Transverse colon (tissue), 4 donors: ENCODE data around the gene PDE4B. TPM values are rescaled to one million over a fixed set of nuclear protein-coding genes. Genes with fewer than 3 reads are reported as not detected.

Source experiments
- DNase-seq: peaks from one replicate; pipeline ENCODE4 v3.0.0-alpha.2; 2019
- H3K27ac ChIP-seq, 4 donors: fragments of 200-600 bp; sonication (generic); 2 replicates each; pipeline ENCODE4 v1.5.1; 2016 to 2018; ENCODE audit warnings: inconsistent platforms in 4 of 4
- H3K27me3 ChIP-seq: fragments of 200-600 bp; sonication (generic); 2 replicates; pipeline ENCODE4 v1.5.1; 2017; ENCODE audit warnings: inconsistent platforms
- H3K36me3 ChIP-seq, 4 donors: fragments of 200-600 bp; sonication (generic); 2 replicates each; pipeline ENCODE4 v1.5.1; 2017 to 2019; ENCODE audit warnings: inconsistent platforms in 4 of 4
- H3K4me1 ChIP-seq, 4 donors: fragments of 200-600 bp; sonication (generic); 2 replicates each; pipeline ENCODE4 v1.5.1; 2017 to 2020; ENCODE audit warnings: inconsistent platforms in 4 of 4
- H3K4me3 ChIP-seq, 4 donors: fragments of 200-600 bp; sonication (generic); 1 replicate in 1 of 4; 2 replicates in 3 of 4; pipeline versions ENCODE4 v1.5.1 to v1.6.1; 2017 to 2019; ENCODE audit warnings: inconsistent platforms in 4 of 4
- H3K9me3 ChIP-seq, 2 donors: fragments of 200-600 bp; sonication (generic); 2 replicates each; pipeline ENCODE4 v1.5.1; 2017 to 2019; ENCODE audit warnings: inconsistent platforms in 2 of 2
- CTCF ChIP-seq, 5 experiments: fragments of 200-600 bp in 3 of 5; fragments of 450-650 bp in 2 of 5; sonication (generic) in 3 of 5; IDR thresholded peaks; 1 replicate in 2 of 5; 2 replicates in 3 of 5; pipeline ENCODE4 v1.5.1; 2016 to 2017; ENCODE audit warnings: antibody characterized with exemption in 5 of 5, inconsistent platforms in 3 of 5, mild to moderate bottlenecking in 2 of 5, moderate library complexity in 1 of 5
- EP300 ChIP-seq: sonication (generic); formaldehyde crosslinking; IDR thresholded peaks from one replicate; pipeline ENCODE4 v1.6.1; 2017; ENCODE audit warnings: antibody characterized with exemption, low read depth
- POLR2A ChIP-seq: fragments of 450-650 bp; IDR thresholded peaks from one replicate; pipeline ENCODE4 v1.6.1; 2016; ENCODE audit warnings: antibody characterized with exemption, mild to moderate bottlenecking, moderate library complexity
- POLR2AphosphoS5 ChIP-seq, 3 donors: sonication (generic); formaldehyde crosslinking; IDR thresholded peaks; one replicate each; pipeline ENCODE4 v1.6.1; 2016; ENCODE audit warnings: antibody characterized with exemption in 3 of 3
- WGBS, 2 donors: methylation state at CpG; one replicate each; pipeline ENCODE4 v1.1.5; 2018; ENCODE audit warnings: low coverage in 1 of 2; 5-methylcytosine and 5-hydroxymethylcytosine counted together
- in situ Hi-C, 4 donors: fragments of 200-750 bp; cut with MboI; loops; one replicate each; pipeline versions ENCODE4 v1.15.0 to v1.15.1; 2017; ENCODE audit warnings: low sequenced_read_pairs in 3 of 4, low pct_ligation_motif_present in 1 of 4, low pct_unique_long_range_greater_than_20kb in 1 of 4
- intact Hi-C: fragments of 100-400 bp; cut with DNase I; formaldehyde crosslinking; loops from one replicate; pipeline ENCODE4 v1.15.1; 2023; ENCODE audit warnings: low total_unique reads
- total RNA-seq, 4 donors: library from RNA; depleted of rRNA; stranded (reverse); fragments of >200 nt; gene quantifications; one replicate each; pipeline ENCODE4 v1.1.0, GENCODE V29; 2016

Gene PDE4B
- total RNA-seq, 4 donors from 2014 or later = 4.5 to 14.8 (median 6.5) TPM

GRCh38 chr1:66069976-66070876 is 277.5 kb downstream of the PDE4B start:
- H3K4me1 ChIP-seq = no peaks in the 10 kb centered on the region
- H3K27ac ChIP-seq = no peak overlapping the region
- H3K36me3 ChIP-seq = no peaks in the 10 kb centered on the region
- no peak for DNase-seq
- intact Hi-C loops = no loop called here
- H3K27me3 ChIP-seq = no peaks in the 10 kb centered on the region
- H3K9me3 ChIP-seq = no peaks in the 10 kb centered on the region
- no peak for TF ChIP-seq CTCF (IDR thresholded peaks at IDR 0.05)
- no peak for TF ChIP-seq EP300
- no peak for TF ChIP-seq POLR2AphosphoS5 (IDR thresholded peaks at IDR 0.05)
- TF ChIP-seq POLR2A = no peak
- no peak overlapping the region for H3K4me3 ChIP-seq
- WGBS, 2 donors = 48 to 59% methylated on average over 4 of the region's 4 CpGs
- in situ Hi-C loops = no loop called here

GRCh38 chr1:66073388-66073787 is 280.7 kb downstream of the PDE4B start:
- WGBS, 2 donors = 60 to 71% methylated on average over 2 of the region's 2 CpGs

GRCh38 chr1:66074147-66074546 is 281.5 kb downstream of the PDE4B start:
- Histone ChIP-seq H3K27ac (no peak overlapping the region), H3K4me3 (no peak overlapping the region), H3K27me3 (no peaks in the 10 kb centered on the region), H3K36me3 (no peaks in the 10 kb centered on the region), H3K9me3 (no peaks in the 10 kb centered on the region), H3K4me1 (no peaks in the 10 kb centered on the region)
- WGBS, 2 donors = 63 to 79% methylated on average over 2 of the region's 2 CpGs
- in situ Hi-C loops (no loop called here), intact Hi-C loops (no loop called here)
- TF ChIP-seq EP300 (no peak), POLR2AphosphoS5 (IDR thresholded peaks at IDR 0.05) (no peak), POLR2A (no peak), CTCF (IDR thresholded peaks at IDR 0.05) (no peak)
- DNase-seq = no peak

More at GRCh38 chr1:66073388-66073787, 280.7 kb downstream of the PDE4B start:
- intact Hi-C loops = no loop called here
- Histone ChIP-seq H3K27me3 (no peaks in the 10 kb centered on the region), H3K27ac (no peak overlapping the region), H3K4me1 (no peaks in the 10 kb centered on the region), H3K36me3 (no peaks in the 10 kb centered on the region), H3K9me3 (no peaks in the 10 kb centered on the region), H3K4me3 (no peak overlapping the region)
- TF ChIP-seq EP300 (no peak), POLR2A (no peak), POLR2AphosphoS5 (IDR thresholded peaks at IDR 0.05) (no peak), CTCF (IDR thresholded peaks at IDR 0.05) (no peak)
- in situ Hi-C loops = no loop called here
- DNase-seq = no peak

GRCh38 chr1:66078412-66078811 is 285.7 kb downstream of the PDE4B start:
- no peak for TF ChIP-seq POLR2AphosphoS5 (IDR thresholded peaks at IDR 0.05)
- no peak for TF ChIP-seq EP300
- TF ChIP-seq CTCF (IDR thresholded peaks at IDR 0.05) = no peak
- no peak for TF ChIP-seq POLR2A
- in situ Hi-C loops = no loop called here

More at GRCh38 chr1:66078412-66078811, 285.7 kb downstream of the PDE4B start:
- H3K4me1 ChIP-seq = no peaks in the 10 kb centered on the region
- DNase-seq = no peak
- H3K27me3 ChIP-seq = no peaks in the 10 kb centered on the region
- intact Hi-C loops = no loop called here
- WGBS, 2 donors = 77 to 85% methylated on average over 6 of the region's 6 CpGs
- H3K27ac ChIP-seq = no peak overlapping the region
- H3K36me3 ChIP-seq = no peaks in the 10 kb centered on the region
- no peak overlapping the region for H3K4me3 ChIP-seq
- no peaks in the 10 kb centered on the region for H3K9me3 ChIP-seq
